Testis (tissue), 3 donors: Measurements from ENCODE around the gene EPC1. TPM values are rescaled to one million over a fixed set of nuclear protein-coding genes. Genes with fewer than 3 reads are reported as not detected.

Source experiments
- DNase-seq: peaks from one replicate; pipeline ENCODE4 v3.0.0-alpha.2; 2019
- H3K27ac ChIP-seq, 2 donors: fragments of 200-600 bp; sonication (generic); one replicate each; pipeline ENCODE4 v1.5.1; 2019
- H3K27me3 ChIP-seq: fragments of 200-600 bp; sonication (generic); one replicate; pipeline ENCODE4 v1.5.1; 2019
- H3K36me3 ChIP-seq: fragments of 200-600 bp; sonication (generic); one replicate; pipeline ENCODE4 v1.5.1; 2017; ENCODE audit warnings: low read depth; ENCODE audit errors: missing control alignments
- H3K4me1 ChIP-seq: fragments of 200-600 bp; sonication (generic); one replicate; pipeline ENCODE4 v1.5.1; 2019
- H3K4me3 ChIP-seq, 2 donors: fragments of 200-600 bp; sonication (generic); one replicate each; pipeline ENCODE4 v1.5.1; 2017 to 2019
- H3K9me3 ChIP-seq: fragments of 200-600 bp; sonication (generic); one replicate; pipeline ENCODE4 v1.5.1; 2017
- CTCF ChIP-seq, 3 experiments: fragments of 450-650 bp in 2 of 3; fragments of 200-600 bp in 1 of 3; sonication (generic) in 1 of 3; IDR thresholded peaks; one replicate each; pipeline ENCODE4 v1.5.1; 2016 to 2019; ENCODE audit warnings: antibody characterized with exemption in 3 of 3, mild to moderate bottlenecking in 2 of 3, moderate library complexity in 1 of 3
- POLR2A ChIP-seq: fragments of 450-650 bp; IDR thresholded peaks from one replicate; pipeline ENCODE4 v1.6.1; 2017; ENCODE audit warnings: antibody characterized with exemption, mild to moderate bottlenecking, moderate library complexity
- WGBS, 2 donors: methylation state at CpG; one replicate each; pipeline ENCODE4 v1.1.5; 2018; 5-methylcytosine and 5-hydroxymethylcytosine counted together
- intact Hi-C: fragments of 100-400 bp; cut with DNase I; formaldehyde crosslinking; loops from one replicate; pipeline ENCODE4 v1.15.1; 2023; ENCODE audit warnings: low total_unique reads
- polyA plus RNA-seq: library from polyadenylated mRNA; stranded (reverse); fragments of 350-450 nt; fragmentation: Illumina TruSeq; extraction: RNeasy Lipid Tissue Mini Kit (QIAGEN cat#74804); gene quantifications from one replicate; pipeline ENCODE4 v1.2.3, GENCODE V29; 2014; ENCODE audit warnings: low read depth, low replicate concordance; ENCODE audit not compliant: insufficient read depth
- total RNA-seq, 2 donors: library from RNA; depleted of rRNA; stranded (reverse); fragments of >200 nt; gene quantifications; one replicate each; pipeline ENCODE4 v1.2.3, GENCODE V29; 2016

EPC1 gene
- total and polyA plus RNA-seq, 3 donors from 2014 or later: 34.8 to 65.8 (median 65.4) TPM

DNA sequence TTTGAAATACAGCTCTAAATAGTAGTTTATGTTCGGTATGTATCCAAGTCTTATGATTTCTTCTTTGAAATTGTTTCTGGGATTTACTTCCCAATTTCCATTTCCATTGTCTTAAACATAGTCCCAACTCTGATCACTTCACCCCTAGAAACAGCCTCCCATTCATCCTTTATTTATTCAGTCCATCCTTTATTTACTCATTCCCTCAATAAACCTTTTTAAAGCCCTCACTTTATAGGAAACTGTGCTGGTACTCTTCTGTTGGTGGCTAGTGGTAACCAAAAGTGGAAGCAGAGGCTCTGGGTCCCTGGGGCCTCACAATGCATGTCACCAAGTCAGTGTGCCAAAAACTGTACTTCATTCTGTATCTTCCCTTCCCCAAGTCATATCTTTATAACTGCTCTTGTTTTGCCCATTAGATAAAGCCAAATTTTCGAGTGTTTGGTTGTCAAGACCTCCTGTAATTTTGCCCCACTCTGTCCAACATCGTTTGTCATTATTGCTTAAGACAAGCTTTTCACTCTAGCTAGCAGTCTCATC lies 3.9 kb upstream of the EPC1 start:
- Histone ChIP-seq H3K27ac (no peak overlapping the region), H3K4me3 (no peak overlapping the region), H3K4me1 (peaks cover 6% of the 10 kb centered on the region), H3K9me3 (no peaks in the 10 kb centered on the region), H3K27me3 (no peaks in the 10 kb centered on the region), H3K36me3 (no peaks in the 10 kb centered on the region)
- no peak for DNase-seq
- intact Hi-C loops: no loop called here
- WGBS, 2 donors: 83 to 86% methylated on average over 3 of the region's 3 CpGs
- no peak for TF ChIP-seq POLR2A
- no peak for TF ChIP-seq CTCF (IDR thresholded peaks at IDR 0.05)

GRCh38 chr10:32349968-32350738 lies 3.2 kb upstream of the EPC1 start:
- intact Hi-C loops: loop anchor here (10.0 kb wide), 1 partner anchor 95 kb away; no protein-coding TSS in a partner anchor
- no peak for DNase-seq
- TF ChIP-seq POLR2A: no peak
- no peak for TF ChIP-seq CTCF (IDR thresholded peaks at IDR 0.05)
- no peaks in the 10 kb centered on the region for H3K36me3 ChIP-seq
- H3K27ac ChIP-seq: no peak overlapping the region
- H3K9me3 ChIP-seq: no peaks in the 10 kb centered on the region
- H3K27me3 ChIP-seq: no peaks in the 10 kb centered on the region
- H3K4me3 ChIP-seq: no peak overlapping the region
- 73 to 84% methylated on average over 7 of the region's 7 CpGs for WGBS, 2 donors
- peaks cover 6% of the 10 kb centered on the region for H3K4me1 ChIP-seq

- intact Hi-C loops: loop anchor here (10.0 kb wide), 1 partner anchor 94 kb away; no protein-coding TSS in a partner anchor
- H3K36me3 ChIP-seq: no peaks in the 10 kb centered on the region
- no peak overlapping the region for H3K4me3 ChIP-seq
- H3K27ac ChIP-seq: no peak overlapping the region
- H3K4me1 ChIP-seq: peaks cover 15% of the 10 kb centered on the region
- TF ChIP-seq CTCF (IDR thresholded peaks at IDR 0.05): no peak
- TF ChIP-seq POLR2A: no peak
- DNase-seq: no peak
- 63 to 75% methylated on average over 2 of the region's 2 CpGs for WGBS, 2 donors
- no peaks in the 10 kb centered on the region for H3K9me3 ChIP-seq
- H3K27me3 ChIP-seq: no peaks in the 10 kb centered on the region
These were observed 2.2 kb upstream of the EPC1 start for GRCh38 chr10:32349199-32349585.

DNA sequence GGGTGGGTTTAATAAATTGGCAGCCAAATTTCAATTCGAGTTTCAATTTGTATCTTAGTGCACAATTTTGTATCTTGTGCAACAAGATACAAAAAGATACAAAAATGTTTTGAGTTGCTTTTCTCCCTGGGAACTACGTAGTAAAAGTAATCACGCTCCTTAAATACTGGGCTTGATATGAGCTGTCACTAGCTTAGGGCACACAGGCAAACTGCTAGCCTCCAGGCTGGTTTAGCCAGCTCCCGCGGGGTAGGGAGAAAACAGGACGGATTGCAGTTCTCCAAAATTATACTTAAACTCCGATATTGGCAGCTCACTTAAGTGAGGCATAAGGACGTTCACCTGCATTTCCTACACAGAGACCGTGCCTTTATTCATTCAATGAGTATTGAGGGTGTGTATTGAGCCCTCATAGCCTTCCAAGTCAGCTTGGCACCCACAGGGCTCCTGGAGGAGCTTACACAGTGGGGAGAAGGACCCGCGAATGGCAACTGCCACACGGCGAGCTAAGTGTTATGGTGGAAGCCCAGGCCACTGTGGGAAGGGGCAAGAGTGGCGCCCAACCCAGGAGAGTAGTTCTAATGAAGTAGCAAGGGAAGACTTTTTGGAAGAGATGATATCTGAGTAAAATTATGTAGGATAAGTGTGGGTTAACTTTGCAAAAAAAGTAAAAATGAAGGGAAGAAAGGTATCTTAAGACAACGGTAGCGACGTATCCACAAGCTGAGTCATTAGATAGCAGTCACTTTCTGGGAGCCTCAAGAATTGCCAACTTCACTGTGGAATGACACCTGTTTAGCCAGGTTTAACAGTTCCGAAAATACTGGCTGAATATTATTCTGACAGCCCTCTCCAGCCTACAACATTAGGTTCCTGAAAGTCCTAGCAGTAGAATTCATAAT lies 1.6 kb upstream of the EPC1 start:
- Histone ChIP-seq H3K27me3 (no peaks in the 10 kb centered on the region), H3K36me3 (no peaks in the 10 kb centered on the region), H3K9me3 (no peaks in the 10 kb centered on the region), H3K4me1 (peaks cover 21% of the 10 kb centered on the region), H3K4me3 (peak overlapping the region in 1 of 2 donors; percentile 99), H3K27ac (no peak overlapping the region)
- TF ChIP-seq CTCF (IDR thresholded peaks at IDR 0.05): no peak
- TF ChIP-seq POLR2A: no peak
- intact Hi-C loops: loop anchor here (10.0 kb wide), 1 partner anchor 94 kb away; no protein-coding TSS in a partner anchor
- WGBS, 2 donors: 52 to 53% methylated on average over 18 of the region's 18 CpGs
- peak; percentile 45 for DNase-seq
